K562 (cell line): ENCODE results near the gene SPNS2. TPM values are rescaled to one million over a fixed set of nuclear protein-coding genes. Genes with fewer than 3 reads are reported as not detected.

ENCODE experiments used
- ATAC-seq: fragments of 200-7000 bp; cut with Tn5 transposase; 3 replicates; pipeline ENCODE4 v1.9.1; 2020; ENCODE audit warnings: moderate library complexity
- BruUV-seq: library from RNA; stranded (reverse); fragments of 400-500 nt; replicated peaks from 2 replicates; lab custom pipeline; 2021; lab: Mats Ljungman, UMichigan
- CTCF ChIA-PET: fragments of 300-600 bp; formaldehyde crosslinking; extraction: SDS; loops from one replicate; lab custom pipeline; 2021; ENCODE audit warnings: low intra/inter-chr PET ratio; lab: Yijun Ruan, JAX
- POLR2A ChIA-PET: fragments of 300-600, 350-650 bp; sonication (Branson Sonifier 250); formaldehyde crosslinking; extraction: SDS; loops from one replicate; lab custom pipeline; 2021; ENCODE audit warnings: antibody characterized with exemption, inconsistent platforms; lab: Yijun Ruan, JAX
- DNase-seq, 4 experiments: peaks; one replicate each; pipeline versions ENCODE4 v3.0.0 to v3.0.0-alpha.2; 2011 to 2018; ENCODE audit warnings: low spot score in 3 of 4, mixed read lengths in 3 of 4; ENCODE audit errors: extremely low read depth in 1 of 4
- FAIRE-seq: peaks from 2 replicates; lab custom pipeline; 2011; peaks lifted over from hg19 to GRCh38; lab: Jason Lieb, UNC
- H2AFZ ChIP-seq: 2 replicates; pipeline ENCODE4 v1.6.0; 2011; ENCODE audit warnings: low read depth, low read length, control low read depth, inconsistent platforms
- H3K27ac ChIP-seq: fragments of 200-600 bp; 3 replicates; pipeline ENCODE4 v1.8.0; 2011; ENCODE audit warnings: low read depth, mild to moderate bottlenecking, control low read depth, inconsistent platforms, low read length, moderate library complexity, mixed read lengths; ENCODE audit errors: extremely low read depth
- H3K27me3 ChIP-seq, 2 experiments: fragments of 300-600 bp in 1 of 2; 2 replicates in 1 of 2; 3 replicates in 1 of 2; pipeline versions ENCODE4 v1.6.0 to v1.8.0; 2011; ENCODE audit warnings: inconsistent platforms in 2 of 2, low read length in 2 of 2, mild to moderate bottlenecking in 1 of 2, mixed read lengths in 1 of 2, moderate library complexity in 1 of 2; ENCODE audit not compliant: control insufficient read depth in 2 of 2, insufficient read depth in 2 of 2
- H3K36me3 ChIP-seq: fragments of 300-600 bp; 3 replicates; pipeline ENCODE4 v1.8.0; 2011; ENCODE audit warnings: mild to moderate bottlenecking, low read length, inconsistent platforms; ENCODE audit not compliant: control insufficient read depth, insufficient read depth
- H3K4me1 ChIP-seq, 2 experiments: fragments of 200-600 bp in 1 of 2; replicated peaks in 1 of 2; 2 replicates in 1 of 2; 3 replicates in 1 of 2; pipeline versions ENCODE4 v1.5.1 to v1.8.0; 2011; ENCODE audit warnings: inconsistent platforms in 2 of 2, low read length in 2 of 2, mild to moderate bottlenecking in 1 of 2, mixed read lengths in 1 of 2, moderate library complexity in 1 of 2; ENCODE audit not compliant: control insufficient read depth in 2 of 2, insufficient read depth in 2 of 2
- H3K4me2 ChIP-seq: 2 replicates; pipeline ENCODE4 v1.6.1; 2011; ENCODE audit warnings: low read length, control low read depth, inconsistent platforms, mixed read lengths; ENCODE audit not compliant: insufficient read depth
- H3K4me3 ChIP-seq: fragments of 200-600 bp; sonication (generic), shearing (Covaris generic); 2 replicates; pipeline ENCODE4 v1.5.1; 2016; ENCODE audit warnings: control low read depth, inconsistent platforms
- H3K79me2 ChIP-seq: fragments of 200-600 bp; 3 replicates; pipeline ENCODE4 v1.8.0; 2011; ENCODE audit warnings: low read length, inconsistent platforms; ENCODE audit not compliant: control insufficient read depth, insufficient read depth
- H3K9ac ChIP-seq, 2 experiments: 2 replicates each; pipeline versions ENCODE4 v1.6.0 to v1.6.1; 2011; ENCODE audit warnings: low read depth in 2 of 2, low read length in 2 of 2, control low read depth in 1 of 2, inconsistent platforms in 1 of 2, mild to moderate bottlenecking in 1 of 2, mixed read lengths in 1 of 2; ENCODE audit not compliant: insufficient read depth in 1 of 2
- H3K9me1 ChIP-seq: one replicate; pipeline ENCODE4 v1.6.0; 2011; ENCODE audit warnings: inconsistent platforms, mild to moderate bottlenecking, low read length, moderate library complexity; ENCODE audit not compliant: control insufficient read depth, insufficient read depth
- H3K9me3 ChIP-seq: replicated peaks from 2 replicates; pipeline ENCODE4 v1.5.1; 2011; ENCODE audit warnings: low read depth, low read length, inconsistent platforms; ENCODE audit not compliant: control insufficient read depth, insufficient read depth
- H4K20me1 ChIP-seq: replicated peaks from 2 replicates; pipeline ENCODE4 v1.6.1; 2011; ENCODE audit warnings: low read length, inconsistent platforms, mixed read lengths; ENCODE audit not compliant: control insufficient read depth, insufficient read depth
- CREB5 ChIP-seq: fragments of 250-450 bp; sonication (Bioruptor Pico); IDR thresholded peaks from 2 replicates; pipeline ENCODE4 v1.5.0; 2020; ENCODE audit warnings: mild to moderate bottlenecking
- FOSL1 ChIP-seq: fragments of 200-800 bp; sonication (Bioruptor generic); conservative IDR thresholded peaks from 2 replicates; pipeline ENCODE4 v1.6.1; 2016; ENCODE audit warnings: missing genetic modification characterization, missing compliant biosample characterization
- NFE2L1 ChIP-seq: fragments of 450-650 bp; IDR thresholded peaks from 2 replicates; pipeline ENCODE4 v1.6.1; 2016; ENCODE audit warnings: missing genetic modification characterization, low read depth, mild to moderate bottlenecking, missing compliant biosample characterization, moderate library complexity, borderline replicate concordance
- ZNF655 ChIP-seq: fragments of 250-450 bp; sonication (Bioruptor Pico); IDR thresholded peaks from 2 replicates; pipeline ENCODE4 v1.5.0; 2021
- WGBS: fragments of 100-300 bp; shearing (Covaris generic); methylation state at CpG from one replicate; pipeline ENCODE4 v1.1.6; 2016; ENCODE audit warnings: low coverage, mixed read lengths; ENCODE audit not compliant: insufficient coverage; ENCODE audit errors: missing lambda C conversion rate; 5-methylcytosine and 5-hydroxymethylcytosine counted together
- in situ Hi-C: fragments of 300-500 bp; cut with MboI; formaldehyde crosslinking; loops from 4 replicates; pipeline ENCODE4 v1.15.0; 2018; ENCODE audit warnings: inconsistent platforms, mixed read lengths
- intact Hi-C: fragments of 100-400 bp; cut with micrococcal nuclease; formaldehyde crosslinking; loops from 2 replicates; pipeline ENCODE4 v1.14.2; 2022
- polyA plus RNA-seq, 8 experiments: library from polyadenylated mRNA; depleted of rRNA in 4 of 8; stranded (reverse) in 5 of 8; unstranded in 3 of 8; fragments of >200 nt; fragmentation: Nextera tagmentation in 2 of 8; fragmentation: Illumina TruSeq in 1 of 8; extraction: Ambion mirVana in 2 of 8; extraction: Trizol in 1 of 8; gene quantifications; 2 replicates each; pipeline versions ENCODE4 v1.2.1 to v1.2.3, GENCODE V29; 2011 to 2014; ENCODE audit warnings: inconsistent platforms in 1 of 8, missing spikeins in 1 of 8
- total RNA-seq, 7 experiments: library from RNA; depleted of rRNA in 6 of 7; stranded (reverse); fragments of >200 nt in 6 of 7; fragmentation: Illumina TruSeq in 2 of 7; extraction: Trizol in 2 of 7; gene quantifications; 2 replicates each; pipeline versions ENCODE4 v1.2.1 to v1.2.3, GENCODE V29; 2011 to 2021; ENCODE audit warnings: low replicate concordance in 1 of 7
- TF ChIP-seq, protein P1 (sequence below), 3 experiments: IDR thresholded peaks in 2 of 3; conservative IDR thresholded peaks in 1 of 3; 2 replicates each; pipeline ENCODE4 v1.5.1; 2011 to 2012; ENCODE audit warnings: low read length in 3 of 3, mild to moderate bottlenecking in 3 of 3, control low read depth in 2 of 3, improper control_type of control experiment in 1 of 3, inconsistent platforms in 1 of 3, low read depth in 1 of 3, mixed read lengths in 1 of 3, moderate library complexity in 1 of 3; ENCODE audit not compliant: insufficient read depth in 2 of 3

Gene SPNS2
- total and polyA plus RNA-seq, 9 of the 15 experiments (the other 6 are each of a cell fraction or from before 2014, with no cell fraction given): 0.06 TPM; not detected in 8

DNA sequence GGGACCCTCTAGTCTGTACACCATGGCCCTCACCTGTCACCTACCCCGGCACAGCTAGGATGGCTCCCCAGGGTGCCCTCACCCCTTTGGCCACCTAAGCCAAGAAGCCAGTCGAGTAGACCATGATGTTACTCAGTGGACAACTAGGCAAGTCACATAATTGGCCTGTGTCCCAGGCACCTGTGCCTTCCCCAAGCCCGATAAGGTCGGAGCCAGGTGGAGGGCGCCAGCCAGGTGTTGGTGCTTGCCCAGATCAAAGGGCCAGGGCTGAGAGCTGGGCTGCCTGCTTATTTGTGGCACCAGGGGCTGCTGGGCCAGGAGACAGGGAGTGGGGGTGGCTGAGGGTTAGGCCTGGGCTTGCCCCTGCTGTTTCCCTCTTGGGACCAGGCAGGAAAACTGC, 16.8 kb downstream of the SPNS2 start:
- intact Hi-C loops (no loop called here), in situ Hi-C loops (no loop called here)
- Histone ChIP-seq H3K4me1 (peaks cover 0 to 29% of the 10 kb centered on the region in 2 experiments; a peak in 2 of 5 replicates), H3K36me3 (no peaks in the 10 kb centered on the region), H3K27me3 (peaks cover 8 to 62% of the 10 kb centered on the region in 2 experiments; a peak in 3 of 5 replicates), H2AFZ (no peak overlapping the region), H3K4me2 (no peak overlapping the region), H3K9me3 (no peaks in the 10 kb centered on the region), H3K9ac (no peak overlapping the region), H3K27ac (no peak overlapping the region), H3K9me1 (no peaks in the 10 kb centered on the region), H3K4me3 (no peak overlapping the region), H4K20me1 (peaks cover 3% of the 10 kb centered on the region; the same call in 1 of the 2 replicates), H3K79me2 (no peaks in the 10 kb centered on the region)
- POLR2A ChIA-PET: interaction anchor here (1.4 kb wide), 1 partner anchor 9 kb away, joined by 3 read pairs; no protein-coding TSS in a partner anchor
- FAIRE-seq (no peak), ATAC-seq (no peak), DNase-seq (no peak)
- WGBS: 8% methylated on average over 4 of the region's 5 CpGs
- CTCF ChIA-PET: no interaction called here
- BruUV-seq: no TSS peak
- TF ChIP-seq, protein P1, sequence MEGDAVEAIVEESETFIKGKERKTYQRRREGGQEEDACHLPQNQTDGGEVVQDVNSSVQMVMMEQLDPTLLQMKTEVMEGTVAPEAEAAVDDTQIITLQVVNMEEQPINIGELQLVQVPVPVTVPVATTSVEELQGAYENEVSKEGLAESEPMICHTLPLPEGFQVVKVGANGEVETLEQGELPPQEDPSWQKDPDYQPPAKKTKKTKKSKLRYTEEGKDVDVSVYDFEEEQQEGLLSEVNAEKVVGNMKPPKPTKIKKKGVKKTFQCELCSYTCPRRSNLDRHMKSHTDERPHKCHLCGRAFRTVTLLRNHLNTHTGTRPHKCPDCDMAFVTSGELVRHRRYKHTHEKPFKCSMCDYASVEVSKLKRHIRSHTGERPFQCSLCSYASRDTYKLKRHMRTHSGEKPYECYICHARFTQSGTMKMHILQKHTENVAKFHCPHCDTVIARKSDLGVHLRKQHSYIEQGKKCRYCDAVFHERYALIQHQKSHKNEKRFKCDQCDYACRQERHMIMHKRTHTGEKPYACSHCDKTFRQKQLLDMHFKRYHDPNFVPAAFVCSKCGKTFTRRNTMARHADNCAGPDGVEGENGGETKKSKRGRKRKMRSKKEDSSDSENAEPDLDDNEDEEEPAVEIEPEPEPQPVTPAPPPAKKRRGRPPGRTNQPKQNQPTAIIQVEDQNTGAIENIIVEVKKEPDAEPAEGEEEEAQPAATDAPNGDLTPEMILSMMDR (IDR thresholded peaks at IDR 0.05 in 2 of 3, conservative IDR thresholded peaks at IDR 0.05 in 1 of 3; ENCODE audit: insufficient read depth in 2 of 3, low read depth in 1 of 3, low read length in 3 of 3): no peak
- TF ChIP-seq CREB5 (CRISPR knock-in tag): no peak
- no peak for TF ChIP-seq NFE2L1 (tag)
- no peak for TF ChIP-seq ZNF655
- TF ChIP-seq FOSL1: no peak
